Measurements from ENCODE around the gene UBE2A. TPM values are rescaled to one million over a fixed set of nuclear protein-coding genes. Genes with fewer than 3 reads are reported as not detected.

The UBE2A gene
- total RNA-seq, 2 experiments from 2014 or later: 88.8 to 101 TPM

DNA sequence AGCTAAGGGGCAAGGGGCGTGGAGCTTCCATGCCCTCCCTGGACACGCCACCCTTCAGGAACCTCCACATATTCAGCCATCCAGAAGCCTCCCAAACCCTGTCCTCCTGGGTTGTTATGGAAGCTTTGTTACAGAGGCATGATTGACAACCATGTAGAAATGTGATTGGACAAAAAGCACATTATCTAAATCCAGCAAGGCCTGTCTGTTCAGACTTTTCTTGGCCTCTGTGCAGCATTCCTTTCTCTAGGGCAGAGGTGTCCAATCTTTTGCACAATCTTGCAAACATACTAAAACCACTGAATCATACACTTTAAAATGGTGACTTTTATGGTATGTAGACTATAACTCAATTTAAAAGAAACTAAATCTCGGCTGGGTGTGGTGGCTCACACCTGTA is 21.9 kb upstream of the UBE2A start:
- CTCF ChIA-PET: no interaction called here

GRCh38 chrX:119565107-119565663 is 9.2 kb upstream of the UBE2A start, which contains the start of gene STEEP1:
STEEP1 (minus strand) TSS chrX:119565409; CDS start chrX:119565355, 54 bp downstream.
- peak within 1 kb of the TSS; percentile 97 for H3K4me3 Mint-ChIP-seq

More for the DNA sequence above, 21.9 kb upstream of the UBE2A start:
- Mint-ChIP-seq H3K9me3 (no peaks in the 10 kb centered on the region), H3K4me3 (no peak overlapping the region), H3K27ac (no peak overlapping the region), H3K4me1 (ENCODE audit: low read depth) (peaks cover 25% of the 10 kb centered on the region), H3K27me3 (no peaks in the 10 kb centered on the region), H3K36me3 (ENCODE audit: low read depth) (peaks cover 37% of the 10 kb centered on the region)
- DNase-seq (no peak), ATAC-seq (ENCODE audit: poor library complexity) (no peak)
- H3K27me3 ChIP-seq (ENCODE audit: control insufficient read depth in 1 of 2, insufficient read depth in 2 of 2, low read length in 2 of 2): no peaks in the 10 kb centered on the region
- intact Hi-C loops (cut with DNase I, micrococcal nuclease): no loop called here
- TF ChIP-seq, protein P1, sequence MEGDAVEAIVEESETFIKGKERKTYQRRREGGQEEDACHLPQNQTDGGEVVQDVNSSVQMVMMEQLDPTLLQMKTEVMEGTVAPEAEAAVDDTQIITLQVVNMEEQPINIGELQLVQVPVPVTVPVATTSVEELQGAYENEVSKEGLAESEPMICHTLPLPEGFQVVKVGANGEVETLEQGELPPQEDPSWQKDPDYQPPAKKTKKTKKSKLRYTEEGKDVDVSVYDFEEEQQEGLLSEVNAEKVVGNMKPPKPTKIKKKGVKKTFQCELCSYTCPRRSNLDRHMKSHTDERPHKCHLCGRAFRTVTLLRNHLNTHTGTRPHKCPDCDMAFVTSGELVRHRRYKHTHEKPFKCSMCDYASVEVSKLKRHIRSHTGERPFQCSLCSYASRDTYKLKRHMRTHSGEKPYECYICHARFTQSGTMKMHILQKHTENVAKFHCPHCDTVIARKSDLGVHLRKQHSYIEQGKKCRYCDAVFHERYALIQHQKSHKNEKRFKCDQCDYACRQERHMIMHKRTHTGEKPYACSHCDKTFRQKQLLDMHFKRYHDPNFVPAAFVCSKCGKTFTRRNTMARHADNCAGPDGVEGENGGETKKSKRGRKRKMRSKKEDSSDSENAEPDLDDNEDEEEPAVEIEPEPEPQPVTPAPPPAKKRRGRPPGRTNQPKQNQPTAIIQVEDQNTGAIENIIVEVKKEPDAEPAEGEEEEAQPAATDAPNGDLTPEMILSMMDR (IDR thresholded peaks at IDR 0.05): no peak
- no peak overlapping the region for H3K27ac ChIP-seq (ENCODE audit: low read depth in 1 of 2, low read length in 2 of 2)
- H3K4me1 ChIP-seq (ENCODE audit: insufficient read depth, low read length): no peaks in the 10 kb centered on the region
- no peak overlapping the region for H3K4me3 ChIP-seq (ENCODE audit: low read length)
- POLR2A ChIA-PET: no interaction called here
- no peaks in the 10 kb centered on the region for H3K9me3 ChIP-seq (ENCODE audit: control insufficient read depth in 1 of 2, insufficient read depth in 1 of 2, low read length in 2 of 2)
- peaks cover 14% of the 10 kb centered on the region for H3K36me3 ChIP-seq (ENCODE audit: insufficient read depth, low read length)

DNA sequence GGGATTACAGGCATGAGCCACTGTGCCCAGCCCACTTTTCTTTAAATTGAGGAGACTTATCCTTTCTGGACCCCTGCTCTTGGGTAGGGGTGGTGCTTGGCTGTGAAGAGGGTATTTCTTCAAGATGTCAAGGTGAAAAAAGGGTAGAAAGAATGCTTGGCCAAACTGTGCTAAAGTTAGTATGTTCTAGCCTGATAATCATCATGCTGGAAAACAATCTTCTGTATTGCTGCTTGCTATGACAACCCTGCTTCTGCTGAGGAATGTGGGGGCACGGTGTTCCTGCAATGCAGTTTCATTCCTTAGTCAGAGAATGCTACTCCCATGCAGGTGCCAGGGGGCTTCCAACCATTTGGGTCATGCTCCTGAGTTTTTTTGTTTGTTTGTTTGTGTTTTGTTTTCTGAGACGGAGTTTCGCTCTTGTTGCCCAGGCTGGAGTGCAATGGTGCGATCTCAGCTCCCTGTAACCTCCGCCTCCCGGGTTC is 4.0 kb upstream of the UBE2A start:
- TF ChIP-seq, protein P1 (IDR thresholded peaks at IDR 0.05): no peak
- Histone ChIP-seq H3K4me1 (ENCODE audit: insufficient read depth, low read length) (peaks cover 10% of the 10 kb centered on the region), H3K36me3 (ENCODE audit: insufficient read depth, low read length) (no peaks in the 10 kb centered on the region), H3K27ac (ENCODE audit: low read depth in 1 of 2, low read length in 2 of 2) (no peak overlapping the region), H3K27me3 (ENCODE audit: control insufficient read depth in 1 of 2, insufficient read depth in 2 of 2, low read length in 2 of 2) (no peaks in the 10 kb centered on the region), H3K4me3 (ENCODE audit: low read length) (no peak overlapping the region), H3K9me3 (ENCODE audit: control insufficient read depth in 1 of 2, insufficient read depth in 1 of 2, low read length in 2 of 2) (no peaks in the 10 kb centered on the region)
- Mint-ChIP-seq H3K27me3 (no peaks in the 10 kb centered on the region), H3K9me3 (no peaks in the 10 kb centered on the region), H3K36me3 (ENCODE audit: low read depth) (peaks cover 7% of the 10 kb centered on the region), H3K4me1 (ENCODE audit: low read depth) (peaks cover 7% of the 10 kb centered on the region), H3K27ac (no peak overlapping the region), H3K4me3 (no peak overlapping the region)
- ATAC-seq (ENCODE audit: poor library complexity) (no peak), DNase-seq (no peak)
- intact Hi-C loops (cut with DNase I, micrococcal nuclease): loop anchor here in 1 of 2 experiments (5.0 to 10.0 kb wide), 2 partner anchors 37 to 304 kb away; partner anchors contain the start of genes NDUFA1, NKRF and RNF113A
- POLR2A ChIA-PET: no interaction called here
- CTCF ChIA-PET: no interaction called here

More at GRCh38 chrX:119565107-119565663, 9.2 kb upstream of the UBE2A start, which contains the start of gene STEEP1:
- TF ChIP-seq, protein P1 (IDR thresholded peaks at IDR 0.05): no peak
- ChIA-PET CTCF (interaction anchor here (1.3 to 1.6 kb wide), 2 partner anchors 8 to 10 kb away, joined by 3 read pairs; no protein-coding TSS in a partner anchor), POLR2A (interaction anchor here (0.5 to 2.4 kb wide), 2 partner anchors 9 to 30 kb away, joined by 5 to 23 read pairs; partner anchors contain the start of gene UBE2A)
- peak within 1 kb of the TSS; percentile 75 for H3K4me3 ChIP-seq (ENCODE audit: low read length)
- Mint-ChIP-seq H3K36me3 (ENCODE audit: low read depth) (peaks cover 16% of the 10 kb centered on the region), H3K9me3 (no peaks in the 10 kb centered on the region), H3K4me1 (ENCODE audit: low read depth) (peaks cover 24% of the 10 kb centered on the region), H3K27me3 (no peaks in the 10 kb centered on the region), H3K27ac (peak within 1 kb of the TSS; percentile 94)
- H3K9me3 ChIP-seq (ENCODE audit: control insufficient read depth in 1 of 2, insufficient read depth in 1 of 2, low read length in 2 of 2): no peaks in the 10 kb centered on the region
- peak within 1 kb of the TSS; percentile 4 to 52 for H3K27ac ChIP-seq (ENCODE audit: low read depth in 1 of 2, low read length in 2 of 2)
- intact Hi-C loops (cut with DNase I, micrococcal nuclease): loop anchor here (1.0 to 5.0 kb wide), 2 partner anchors 9 to 98 kb away; partner anchors contain the start of genes SLC25A5 (in 1 of the 2) and UBE2A (in 1 of the 2)
- DNase-seq (peak; percentile 67 to 93 (median 82)), ATAC-seq (ENCODE audit: poor library complexity) (peak; percentile 96)
- H3K36me3 ChIP-seq (ENCODE audit: insufficient read depth, low read length): peaks cover 5% of the 10 kb centered on the region
- H3K27me3 ChIP-seq (ENCODE audit: control insufficient read depth in 1 of 2, insufficient read depth in 2 of 2, low read length in 2 of 2): no peaks in the 10 kb centered on the region
- peaks cover 9% of the 10 kb centered on the region for H3K4me1 ChIP-seq (ENCODE audit: insufficient read depth, low read length)
